HepG2 (cell line): Measurements from ENCODE around the gene LMAN2. TPM values are rescaled to one million over a fixed set of nuclear protein-coding genes. Genes with fewer than 3 reads are reported as not detected.
A peak's percentile ranks its signal among the peaks of the same experiment; 100 is the strongest.

Source experiments
- BRCA1 ChIP-seq: sonication (generic); formaldehyde crosslinking; IDR thresholded peaks from 2 replicates; pipeline ENCODE4 v1.4.0; 2020; ENCODE audit warnings: missing genetic modification reagents
- FOXA1 ChIP-seq, 2 experiments: fragments of 450-650 bp in 1 of 2; sonication (generic) in 1 of 2; formaldehyde crosslinking in 1 of 2; IDR thresholded peaks; 2 replicates each; pipeline versions ENCODE4 v1.4.0 to v1.6.1; 2016 to 2020; ENCODE audit warnings: missing genetic modification reagents in 1 of 2
- HES4 ChIP-seq: sonication (generic); formaldehyde crosslinking; IDR thresholded peaks from 2 replicates; pipeline ENCODE4 v1.9.0; 2021; ENCODE audit warnings: mild to moderate bottlenecking, missing genetic modification reagents, borderline replicate concordance
- KDM2A ChIP-seq: sonication (generic); formaldehyde crosslinking; IDR thresholded peaks from 2 replicates; pipeline ENCODE4 v1.4.0; 2020; ENCODE audit warnings: low read depth, missing genetic modification reagents, borderline replicate concordance
- NR1H2 ChIP-seq: sonication (generic); formaldehyde crosslinking; IDR thresholded peaks from 2 replicates; pipeline ENCODE4 v1.8.1; 2022; ENCODE audit warnings: low read depth, missing genetic modification reagents, borderline replicate concordance
- PITX1 ChIP-seq: sonication (generic); formaldehyde crosslinking; IDR thresholded peaks from 2 replicates; pipeline ENCODE4 v1.5.1; 2020; ENCODE audit warnings: mild to moderate bottlenecking, missing genetic modification reagents
- RARA ChIP-seq: IDR thresholded peaks from 2 replicates; pipeline ENCODE4 v1.6.1; 2016; ENCODE audit warnings: missing genetic modification reagents, missing compliant biosample characterization
- SRSF1 ChIP-seq: fragments of 200-400 bp; formaldehyde crosslinking; optimal IDR thresholded peaks from 2 replicates; pipeline ENCODE3; 2017; ENCODE audit warnings: mild to moderate bottlenecking, low read depth, low read length, moderate library complexity
- TCF7L2 ChIP-seq: IDR thresholded peaks from 2 replicates; pipeline ENCODE4 v1.6.1; 2011; ENCODE audit warnings: mild to moderate bottlenecking, low read depth, low read length, moderate library complexity
- ZNF253 ChIP-seq: sonication (generic); formaldehyde crosslinking; IDR thresholded peaks from 2 replicates; pipeline ENCODE4 v1.8.0; 2022; ENCODE audit warnings: mild to moderate bottlenecking, missing genetic modification reagents, borderline replicate concordance
- ZNF296 ChIP-seq: sonication (generic); formaldehyde crosslinking; conservative IDR thresholded peaks from 2 replicates; pipeline ENCODE4 v1.5.0; 2020; ENCODE audit warnings: mild to moderate bottlenecking, missing genetic modification reagents
- ZNF34 ChIP-seq: sonication (generic); formaldehyde crosslinking; IDR thresholded peaks from 2 replicates; pipeline ENCODE4 v1.4.0; 2020; ENCODE audit warnings: mild to moderate bottlenecking, missing genetic modification reagents, borderline replicate concordance
- ZNF407 ChIP-seq: sonication (generic); formaldehyde crosslinking; IDR thresholded peaks from one replicate; pipeline ENCODE4 v1.5.1; 2020; ENCODE audit warnings: mild to moderate bottlenecking, missing genetic modification reagents; ENCODE audit errors: not compliant biosample characterization
- ZNF441 ChIP-seq: sonication (generic); formaldehyde crosslinking; IDR thresholded peaks from 2 replicates; pipeline ENCODE4 v1.7.0; 2021; ENCODE audit warnings: missing genetic modification reagents, borderline replicate concordance
- ZNF7 ChIP-seq: IDR thresholded peaks from 2 replicates; pipeline ENCODE4 v1.6.1; 2016; ENCODE audit warnings: missing biosample characterization, missing genetic modification reagents
- ZNF780A ChIP-seq: sonication (generic); formaldehyde crosslinking; IDR thresholded peaks from 2 replicates; pipeline ENCODE4 v1.8.0; 2022; ENCODE audit warnings: mild to moderate bottlenecking, missing genetic modification reagents, moderate library complexity
- polyA plus RNA-seq, 8 experiments: library from polyadenylated mRNA; depleted of rRNA in 3 of 8; stranded (reverse) in 7 of 8; unstranded in 1 of 8; fragments of >200 nt; fragmentation: Illumina TruSeq in 4 of 8; extraction: Trizol in 4 of 8; gene quantifications; 2 replicates each; pipeline versions ENCODE4 v1.2.1 to v1.2.3, GENCODE V29; 2011 to 2016; ENCODE audit warnings: low read depth in 4 of 8, missing spikeins in 1 of 8, mixed read lengths in 1 of 8; ENCODE audit not compliant: insufficient read depth in 1 of 8
- total RNA-seq, 5 experiments: library from RNA; depleted of rRNA; stranded (reverse); fragments of >200 nt; fragmentation: Illumina TruSeq; extraction: Trizol; gene quantifications; 2 replicates each; pipeline ENCODE4 v1.2.3, GENCODE V29; 2016; ENCODE audit warnings: low read depth in 1 of 5
- TF ChIP-seq, protein P1 (sequence below): sonication (generic); formaldehyde crosslinking; IDR thresholded peaks from 2 replicates; pipeline ENCODE4 v1.4.0; 2020; ENCODE audit warnings: missing genetic modification reagents

LMAN2 gene
- total and polyA plus RNA-seq, 2 of the 13 experiments (the other 11 are each of a cell fraction or from before 2014, with no cell fraction given), result 191 to 197 TPM

GRCh38 chr5:177362610-177363507, 11.4 kb upstream of the LMAN2 start (continued):
- TF ChIP-seq, protein P1, sequence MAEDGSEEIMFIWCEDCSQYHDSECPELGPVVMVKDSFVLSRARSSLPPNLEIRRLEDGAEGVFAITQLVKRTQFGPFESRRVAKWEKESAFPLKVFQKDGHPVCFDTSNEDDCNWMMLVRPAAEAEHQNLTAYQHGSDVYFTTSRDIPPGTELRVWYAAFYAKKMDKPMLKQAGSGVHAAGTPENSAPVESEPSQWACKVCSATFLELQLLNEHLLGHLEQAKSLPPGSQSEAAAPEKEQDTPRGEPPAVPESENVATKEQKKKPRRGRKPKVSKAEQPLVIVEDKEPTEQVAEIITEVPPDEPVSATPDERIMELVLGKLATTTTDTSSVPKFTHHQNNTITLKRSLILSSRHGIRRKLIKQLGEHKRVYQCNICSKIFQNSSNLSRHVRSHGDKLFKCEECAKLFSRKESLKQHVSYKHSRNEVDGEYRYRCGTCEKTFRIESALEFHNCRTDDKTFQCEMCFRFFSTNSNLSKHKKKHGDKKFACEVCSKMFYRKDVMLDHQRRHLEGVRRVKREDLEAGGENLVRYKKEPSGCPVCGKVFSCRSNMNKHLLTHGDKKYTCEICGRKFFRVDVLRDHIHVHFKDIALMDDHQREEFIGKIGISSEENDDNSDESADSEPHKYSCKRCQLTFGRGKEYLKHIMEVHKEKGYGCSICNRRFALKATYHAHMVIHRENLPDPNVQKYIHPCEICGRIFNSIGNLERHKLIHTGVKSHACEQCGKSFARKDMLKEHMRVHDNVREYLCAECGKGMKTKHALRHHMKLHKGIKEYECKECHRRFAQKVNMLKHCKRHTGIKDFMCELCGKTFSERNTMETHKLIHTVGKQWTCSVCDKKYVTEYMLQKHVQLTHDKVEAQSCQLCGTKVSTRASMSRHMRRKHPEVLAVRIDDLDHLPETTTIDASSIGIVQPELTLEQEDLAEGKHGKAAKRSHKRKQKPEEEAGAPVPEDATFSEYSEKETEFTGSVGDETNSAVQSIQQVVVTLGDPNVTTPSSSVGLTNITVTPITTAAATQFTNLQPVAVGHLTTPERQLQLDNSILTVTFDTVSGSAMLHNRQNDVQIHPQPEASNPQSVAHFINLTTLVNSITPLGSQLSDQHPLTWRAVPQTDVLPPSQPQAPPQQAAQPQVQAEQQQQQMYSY, result no peak
- TF ChIP-seq NR1H2 (CRISPR knock-in tag) (no peak), ZNF253 (CRISPR knock-in tag) (no peak), ZNF441 (peak; percentile 15; the same call in 1 of the 2 replicates), ZNF296 (no peak), ZNF34 (no peak), BRCA1 (no peak), PITX1 (CRISPR knock-in tag) (no peak), ZNF7 (CRISPR knock-in tag) (no peak), ZNF407 (CRISPR knock-in tag) (peak; percentile 72), KDM2A (peak; percentile 33; the same call in 1 of the 2 replicates), RARA (no peak), HES4 (CRISPR knock-in tag) (no peak), ZNF780A (no peak), FOXA1 (IDR thresholded peaks at IDR 0.05) (no peak), FOXA1 (CRISPR knock-in tag; IDR thresholded peaks at IDR 0.05) (no peak), TCF7L2 (no peak), SRSF1 (no peak)
